Measurements from ENCODE around the gene CDKN1B. TPM values are rescaled to one million over a fixed set of nuclear protein-coding genes. Genes with fewer than 3 reads are reported as not detected.

CDKN1B gene
- total RNA-seq, 4 donors from 2014 or later: 18.4 to 86.2 (median 26.5) TPM

GRCh38 chr12:12726555-12727093 lies 9.5 kb downstream of the CDKN1B start:
- DNase-seq (ENCODE audit: low spot score) (no peak), ATAC-seq (ENCODE audit: low FRiP score) (no peak)
- TF ChIP-seq CTCF (IDR thresholded peaks at IDR 0.05): no peak

GRCh38 chr12:12731178-12731577 lies 14.0 kb downstream of the CDKN1B start:
- no peak for TF ChIP-seq CTCF (IDR thresholded peaks at IDR 0.05)
- DNase-seq (ENCODE audit: low spot score) (no peak), ATAC-seq (ENCODE audit: low FRiP score) (no peak)

- no peak for ATAC-seq (ENCODE audit: low FRiP score)
- DNase-seq (ENCODE audit: low spot score): no peak
- no peak for TF ChIP-seq CTCF (IDR thresholded peaks at IDR 0.05)
Observed at GRCh38 chr12:12731785-12732184, 14.6 kb downstream of the CDKN1B start.

GRCh38 chr12:12733118-12733517 lies 15.9 kb downstream of the CDKN1B start:
- DNase-seq (ENCODE audit: low spot score) (no peak), ATAC-seq (ENCODE audit: low FRiP score) (no peak)
- no peak for TF ChIP-seq CTCF (IDR thresholded peaks at IDR 0.05)

GRCh38 chr12:12734054-12734453 lies 16.9 kb downstream of the CDKN1B start:
- no peak for DNase-seq (ENCODE audit: low spot score)
- TF ChIP-seq CTCF (IDR thresholded peaks at IDR 0.05): no peak
- no peak for ATAC-seq (ENCODE audit: low FRiP score)

GRCh38 chr12:12734561-12735071 lies 17.4 kb downstream of the CDKN1B start:
- ATAC-seq (ENCODE audit: low FRiP score): no peak
- no peak for DNase-seq (ENCODE audit: low spot score)
- TF ChIP-seq CTCF (IDR thresholded peaks at IDR 0.05): no peak

- DNase-seq (ENCODE audit: low spot score) (no peak), ATAC-seq (ENCODE audit: low FRiP score) (no peak)
- no peak for TF ChIP-seq CTCF (IDR thresholded peaks at IDR 0.05)
Observed at GRCh38 chr12:12735301-12735700, 18.1 kb downstream of the CDKN1B start.

Measured in omental fat pad (tissue), 4 donors.